HepG2 (cell line): ENCODE results near the gene UBE2R2. TPM values are rescaled to one million over a fixed set of nuclear protein-coding genes. Genes with fewer than 3 reads are reported as not detected.

ENCODE experiments used
- ATAC-seq: fragments of 200-7000 bp; cut with Tn5 transposase; 3 replicates; pipeline ENCODE4 v1.9.1; 2020; ENCODE audit warnings: mild to moderate bottlenecking, moderate library complexity
- BruUV-seq: library from RNA; stranded (reverse); fragments of 400-500 nt; replicated peaks from 2 replicates; lab custom pipeline; 2021; lab: Mats Ljungman, UMichigan
- CTCF ChIA-PET: fragments of 300-600 bp; formaldehyde crosslinking; extraction: SDS; loops from one replicate; lab custom pipeline; 2021; ENCODE audit warnings: low total read pairs, inconsistent platforms, low intra/inter-chr PET ratio; lab: Yijun Ruan, JAX
- POLR2A ChIA-PET: fragments of 350-600 bp; sonication (Branson Sonifier 250); formaldehyde crosslinking; loops from one replicate; lab custom pipeline; 2020; ENCODE audit warnings: antibody characterized with exemption, inconsistent platforms; lab: Yijun Ruan, JAX
- DNase-seq: peaks from one replicate; pipeline ENCODE4 v3.0.0-alpha.2; 2015; ENCODE audit warnings: low spot score
- FAIRE-seq: peaks from 3 replicates; lab custom pipeline; 2011; peaks lifted over from hg19 to GRCh38; lab: Jason Lieb, UNC
- H2AFZ ChIP-seq: one replicate; pipeline ENCODE4 v1.6.1; 2011; ENCODE audit warnings: low read length, inconsistent platforms
- H3K27ac ChIP-seq: fragments of 300-600 bp; 3 replicates; pipeline ENCODE4 v1.8.0; 2011; ENCODE audit warnings: mixed run types, mild to moderate bottlenecking, mixed read lengths, low read length, inconsistent platforms; ENCODE audit not compliant: insufficient read depth; ENCODE audit errors: extremely low read length
- H3K27me3 ChIP-seq, 2 experiments: fragments of 200-600 bp in 1 of 2; 2 replicates in 1 of 2; 3 replicates in 1 of 2; pipeline versions ENCODE4 v1.6.0 to v1.8.0; 2011; ENCODE audit warnings: low read length in 2 of 2, mild to moderate bottlenecking in 2 of 2, moderate library complexity in 2 of 2, inconsistent platforms in 1 of 2; ENCODE audit not compliant: insufficient read depth in 2 of 2, control insufficient read depth in 1 of 2
- H3K36me3 ChIP-seq, 2 experiments: fragments of 200-600 bp in 1 of 2; replicated peaks in 1 of 2; 2 replicates in 1 of 2; 3 replicates in 1 of 2; pipeline versions ENCODE4 v1.5.1 to v1.8.0; 2011; ENCODE audit warnings: low read length in 2 of 2, inconsistent platforms in 1 of 2; ENCODE audit not compliant: insufficient read depth in 2 of 2, control insufficient read depth in 1 of 2
- H3K4me1 ChIP-seq: 2 replicates; pipeline ENCODE4 v1.5.1; 2012; ENCODE audit warnings: low read length, inconsistent platforms; ENCODE audit not compliant: insufficient read depth
- H3K4me2 ChIP-seq: 2 replicates; pipeline ENCODE4 v1.6.0; 2011; ENCODE audit warnings: low read depth, low read length, inconsistent platforms
- H3K4me3 ChIP-seq, 3 experiments: fragments of 200-600 bp in 1 of 3; sonication (generic), shearing (Covaris generic) in 1 of 3; replicated peaks in 1 of 3; 2 replicates each; pipeline ENCODE4 v1.5.1; 2011 to 2016; ENCODE audit warnings: low read length in 3 of 3, inconsistent platforms in 2 of 3, low read depth in 2 of 3, mild to moderate bottlenecking in 2 of 3, control low read depth in 1 of 3, mixed read lengths in 1 of 3; ENCODE audit not compliant: insufficient read depth in 1 of 3
- H3K79me2 ChIP-seq: one replicate; pipeline ENCODE4 v1.6.1; 2011; ENCODE audit warnings: low read length, inconsistent platforms; ENCODE audit not compliant: insufficient read depth
- H3K9ac ChIP-seq: 2 replicates; pipeline ENCODE4 v1.6.0; 2011; ENCODE audit warnings: mild to moderate bottlenecking, low read depth, low read length, inconsistent platforms; ENCODE audit not compliant: insufficient read depth
- H3K9me3 ChIP-seq: 2 replicates; pipeline ENCODE4 v1.5.1; 2012; ENCODE audit warnings: mild to moderate bottlenecking, low read length
- H4K20me1 ChIP-seq: 2 replicates; pipeline ENCODE4 v1.6.0; 2011; ENCODE audit warnings: inconsistent platforms, mild to moderate bottlenecking, low read length, moderate library complexity; ENCODE audit not compliant: insufficient read depth
- ARID3A ChIP-seq: IDR thresholded peaks from 2 replicates; pipeline ENCODE4 v1.6.1; 2012; ENCODE audit warnings: low read depth, low read length, improper control_type of control experiment
- ARNT ChIP-seq: fragments of 450-650 bp; IDR thresholded peaks from 2 replicates; pipeline ENCODE4 v1.6.1; 2017
- CTCF ChIP-seq: sonication (generic); formaldehyde crosslinking; IDR thresholded peaks from 2 replicates; pipeline ENCODE4 v1.5.0; 2020; ENCODE audit warnings: mild to moderate bottlenecking, missing genetic modification reagents, moderate library complexity
- MIXL1 ChIP-seq: IDR thresholded peaks from 2 replicates; pipeline ENCODE4 v1.6.1; 2016
- PATZ1 ChIP-seq: sonication (generic); formaldehyde crosslinking; IDR thresholded peaks from 2 replicates; pipeline ENCODE4 v1.4.0; 2020; ENCODE audit warnings: missing genetic modification reagents
- PHF5A ChIP-seq: IDR thresholded peaks from one replicate; pipeline ENCODE4 v1.6.1; 2018; ENCODE audit warnings: low read depth, missing genetic modification reagents; ENCODE audit not compliant: unreplicated experiment
- RCOR2 ChIP-seq: IDR thresholded peaks from 2 replicates; pipeline ENCODE4 v1.6.1; 2016; ENCODE audit warnings: missing biosample characterization, missing genetic modification reagents
- SMC3 ChIP-seq: IDR thresholded peaks from 2 replicates; pipeline ENCODE4 v1.6.1; 2011; ENCODE audit warnings: low read length, improper control_type of control experiment
- STAG1 ChIP-seq: sonication (generic); formaldehyde crosslinking; IDR thresholded peaks from 2 replicates; pipeline ENCODE4 v1.4.0; 2020; ENCODE audit warnings: missing genetic modification reagents
- YY1 ChIP-seq: IDR thresholded peaks from 2 replicates; pipeline ENCODE4 v1.6.1; 2011; ENCODE audit warnings: low read length, low read depth, moderate library complexity, mild to moderate bottlenecking; ENCODE audit not compliant: insufficient read depth, insufficient replicate concordance
- ZNF7 ChIP-seq: IDR thresholded peaks from 2 replicates; pipeline ENCODE4 v1.6.1; 2016; ENCODE audit warnings: missing biosample characterization, missing genetic modification reagents
- WGBS: methylation state at CpG from one replicate; pipeline ENCODE4 v1.1.6; 2017; ENCODE audit warnings: low lambda C conversion rate; 5-methylcytosine and 5-hydroxymethylcytosine counted together
- in situ Hi-C: cut with HindIII; loops from 2 replicates; pipeline ENCODE4 v1.10.0; 2017; ENCODE audit warnings: low pct_unique_long_range_greater_than_20kb; ENCODE audit not compliant: extremely low pct_ligation_motif_present
- intact Hi-C: fragments of 100-400 bp; cut with micrococcal nuclease; formaldehyde crosslinking; loops from one replicate; pipeline ENCODE4 v1.10.0; 2022; ENCODE audit not compliant: unreplicated experiment
- polyA plus RNA-seq, 8 experiments: library from polyadenylated mRNA; depleted of rRNA in 3 of 8; stranded (reverse) in 7 of 8; unstranded in 1 of 8; fragments of >200 nt; fragmentation: Illumina TruSeq in 4 of 8; extraction: Trizol in 4 of 8; gene quantifications; 2 replicates each; pipeline versions ENCODE4 v1.2.1 to v1.2.3, GENCODE V29; 2011 to 2016; ENCODE audit warnings: low read depth in 4 of 8, missing spikeins in 1 of 8, mixed read lengths in 1 of 8; ENCODE audit not compliant: insufficient read depth in 1 of 8
- total RNA-seq, 5 experiments: library from RNA; depleted of rRNA; stranded (reverse); fragments of >200 nt; fragmentation: Illumina TruSeq; extraction: Trizol; gene quantifications; 2 replicates each; pipeline ENCODE4 v1.2.3, GENCODE V29; 2016; ENCODE audit warnings: low read depth in 1 of 5
- TF ChIP-seq, protein P1 (sequence below): sonication (generic); formaldehyde crosslinking; IDR thresholded peaks from 2 replicates; pipeline ENCODE4 v1.4.0; 2020; ENCODE audit warnings: missing genetic modification reagents

The UBE2R2 gene
- total and polyA plus RNA-seq, 2 of the 13 experiments (the other 11 are each of a cell fraction or from before 2014, with no cell fraction given): 14.8 to 20.9 TPM

DNA sequence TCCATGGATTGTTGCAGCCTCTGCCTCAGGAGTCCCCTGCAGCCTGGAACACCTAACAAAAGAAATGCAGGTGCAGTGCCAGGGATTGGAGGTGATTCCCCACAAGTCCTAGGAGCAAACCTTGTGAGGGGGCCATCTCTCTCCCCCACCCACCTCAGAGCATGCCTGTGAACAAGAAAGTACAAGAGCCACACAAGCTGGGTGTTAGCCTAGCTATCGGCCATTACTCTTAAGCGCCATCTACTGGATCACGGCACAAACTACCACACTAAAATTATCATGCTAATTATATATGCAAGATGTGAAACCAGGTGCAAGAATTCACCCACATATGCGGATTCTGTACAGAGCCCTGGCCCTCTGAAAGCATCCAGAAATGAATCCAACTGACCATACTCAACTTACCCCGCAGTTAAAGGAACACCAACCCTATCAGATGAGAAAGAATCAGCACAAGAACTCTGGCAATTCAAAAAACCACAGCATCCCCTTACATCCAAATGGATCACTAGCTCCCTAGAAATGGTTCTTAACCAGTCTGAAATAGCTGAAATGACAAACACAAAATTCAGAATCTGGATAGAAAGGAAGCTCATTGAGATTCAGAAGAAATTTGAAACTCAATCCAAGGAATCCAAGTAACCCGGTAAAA lies 38.1 kb upstream of the UBE2R2 start:
- peak; percentile 54 for DNase-seq
- Histone ChIP-seq H2AFZ (no peak overlapping the region), H3K27ac (no peak overlapping the region), H3K9ac (no peak overlapping the region), H3K4me3 (no peak overlapping the region), H3K4me2 (no peak overlapping the region), H3K4me1 (no peaks in the 10 kb centered on the region), H3K27me3 (no peaks in the 10 kb centered on the region), H3K79me2 (no peaks in the 10 kb centered on the region), H4K20me1 (no peaks in the 10 kb centered on the region), H3K36me3 (no peaks in the 10 kb centered on the region), H3K9me3 (no peaks in the 10 kb centered on the region)
- in situ Hi-C loops (no loop called here), intact Hi-C loops (loop anchor here (1.0 kb wide), 1 partner anchor 41 kb away; no protein-coding TSS in a partner anchor)
- peak; percentile 60 for FAIRE-seq
- ChIA-PET CTCF (interaction anchor here (0.8 to 1.8 kb wide), 2 partner anchors 37 to 40 kb away, joined by 3 to 22 read pairs; no protein-coding TSS in a partner anchor), POLR2A (no interaction called here)
- BruUV-seq: no TSS peak
- 19% methylated on average over 5 of the region's 6 CpGs for WGBS
- TF ChIP-seq ARNT (no peak), PHF5A (CRISPR knock-in tag) (no peak), CTCF (CRISPR knock-in tag) (peak; percentile 85), RCOR2 (CRISPR knock-in tag) (no peak), MIXL1 (CRISPR knock-in tag) (0 out of 2 replicates have a peak, but pooled peaks have one; percentile 42), STAG1 (CRISPR knock-in tag) (peak; percentile 70), PATZ1 (CRISPR knock-in tag) (peak; percentile 50), ARID3A (0 out of 2 replicates have a peak, but pooled peaks have one; percentile 17), SMC3 (peak; percentile 71), ZNF7 (CRISPR knock-in tag) (peak; percentile 80), YY1 (peak; percentile 53)
- TF ChIP-seq, protein P1, sequence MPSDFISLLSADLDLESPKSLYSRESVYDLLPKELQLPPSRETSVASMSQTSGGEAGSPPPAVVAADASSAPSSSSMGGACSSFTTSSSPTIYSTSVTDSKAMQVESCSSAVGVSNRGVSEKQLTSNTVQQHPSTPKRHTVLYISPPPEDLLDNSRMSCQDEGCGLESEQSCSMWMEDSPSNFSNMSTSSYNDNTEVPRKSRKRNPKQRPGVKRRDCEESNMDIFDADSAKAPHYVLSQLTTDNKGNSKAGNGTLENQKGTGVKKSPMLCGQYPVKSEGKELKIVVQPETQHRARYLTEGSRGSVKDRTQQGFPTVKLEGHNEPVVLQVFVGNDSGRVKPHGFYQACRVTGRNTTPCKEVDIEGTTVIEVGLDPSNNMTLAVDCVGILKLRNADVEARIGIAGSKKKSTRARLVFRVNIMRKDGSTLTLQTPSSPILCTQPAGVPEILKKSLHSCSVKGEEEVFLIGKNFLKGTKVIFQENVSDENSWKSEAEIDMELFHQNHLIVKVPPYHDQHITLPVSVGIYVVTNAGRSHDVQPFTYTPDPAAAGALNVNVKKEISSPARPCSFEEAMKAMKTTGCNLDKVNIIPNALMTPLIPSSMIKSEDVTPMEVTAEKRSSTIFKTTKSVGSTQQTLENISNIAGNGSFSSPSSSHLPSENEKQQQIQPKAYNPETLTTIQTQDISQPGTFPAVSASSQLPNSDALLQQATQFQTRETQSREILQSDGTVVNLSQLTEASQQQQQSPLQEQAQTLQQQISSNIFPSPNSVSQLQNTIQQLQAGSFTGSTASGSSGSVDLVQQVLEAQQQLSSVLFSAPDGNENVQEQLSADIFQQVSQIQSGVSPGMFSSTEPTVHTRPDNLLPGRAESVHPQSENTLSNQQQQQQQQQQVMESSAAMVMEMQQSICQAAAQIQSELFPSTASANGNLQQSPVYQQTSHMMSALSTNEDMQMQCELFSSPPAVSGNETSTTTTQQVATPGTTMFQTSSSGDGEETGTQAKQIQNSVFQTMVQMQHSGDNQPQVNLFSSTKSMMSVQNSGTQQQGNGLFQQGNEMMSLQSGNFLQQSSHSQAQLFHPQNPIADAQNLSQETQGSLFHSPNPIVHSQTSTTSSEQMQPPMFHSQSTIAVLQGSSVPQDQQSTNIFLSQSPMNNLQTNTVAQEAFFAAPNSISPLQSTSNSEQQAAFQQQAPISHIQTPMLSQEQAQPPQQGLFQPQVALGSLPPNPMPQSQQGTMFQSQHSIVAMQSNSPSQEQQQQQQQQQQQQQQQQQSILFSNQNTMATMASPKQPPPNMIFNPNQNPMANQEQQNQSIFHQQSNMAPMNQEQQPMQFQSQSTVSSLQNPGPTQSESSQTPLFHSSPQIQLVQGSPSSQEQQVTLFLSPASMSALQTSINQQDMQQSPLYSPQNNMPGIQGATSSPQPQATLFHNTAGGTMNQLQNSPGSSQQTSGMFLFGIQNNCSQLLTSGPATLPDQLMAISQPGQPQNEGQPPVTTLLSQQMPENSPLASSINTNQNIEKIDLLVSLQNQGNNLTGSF (CRISPR knock-in tag): no peak
- peak; percentile 86 for ATAC-seq
